ENCODE measurements around the gene METAP2. TPM values are rescaled to one million over a fixed set of nuclear protein-coding genes. Genes with fewer than 3 reads are reported as not detected.

Gene METAP2
- total RNA-seq = 58.1 and 60.7 TPM in 2 replicates

GRCh38 chr12:95473884-95474659, at the start of gene METAP2:
Gene METAP2 (plus strand): TSS chr12:95474152. CDS start chr12:95474180, 28 bp downstream.

GRCh38 chr12:95551305-95551704, 77.4 kb downstream of the METAP2 start, which contains the start of gene USP44:
Gene USP44 (minus strand): TSS chr12:95551476. CDS start chr12:95534256, 17,220 bp downstream.

Other genes with a start within 250 kb of the METAP2 start
- under 0.01 and 0.09 TPM in 2 replicates for gene USP44, start 77.3 kb downstream of the METAP2 start, total RNA-seq

All from pericardium fibroblast (primary cell).